CD4-positive, alpha-beta T cell treated with Interleukin-17A for 1 hour (primary cell): Measurements from ENCODE around the gene FMNL2.

ENCODE experiments used
- DNase-seq: peaks from one replicate; pipeline ENCODE4 v3.0.0-alpha.2; 2020

Gene FMNL2

DNA sequence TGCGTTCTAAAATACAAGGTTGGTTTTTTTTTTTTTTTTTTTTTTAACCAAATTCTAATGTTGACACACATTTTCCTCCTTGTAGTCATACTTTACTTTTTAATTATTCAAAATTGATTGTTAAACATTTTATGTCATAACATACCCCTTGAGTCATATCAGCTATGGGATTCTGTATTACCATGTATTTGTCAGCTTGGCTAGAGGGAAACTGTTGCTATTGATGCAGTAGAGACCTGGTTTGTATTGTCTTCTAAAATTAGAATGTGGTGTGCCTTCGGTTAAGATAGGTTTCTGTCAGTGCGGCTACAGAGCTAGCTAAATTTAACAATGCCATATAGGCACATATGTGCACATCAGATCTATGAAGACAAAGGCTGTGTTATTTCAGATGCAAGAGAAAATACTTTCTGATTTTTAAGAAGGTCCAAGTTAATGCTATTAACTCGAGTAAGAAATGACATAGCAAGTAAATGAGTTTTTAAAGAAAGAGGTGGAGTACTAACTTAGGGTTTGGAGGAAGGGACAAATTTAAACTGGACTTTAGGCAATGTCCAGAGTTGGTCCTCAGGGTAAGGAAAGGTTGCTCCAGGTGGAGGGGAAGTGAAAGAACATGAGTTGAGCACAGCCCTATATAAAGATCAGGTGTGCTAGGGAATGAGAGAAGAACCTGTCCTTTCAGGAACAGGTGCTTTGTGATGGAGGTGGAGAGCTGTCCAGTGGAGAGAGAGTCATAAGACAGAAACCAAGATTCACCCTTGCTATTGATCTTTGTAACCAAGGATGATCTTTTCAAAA lies 230.0 kb downstream of the FMNL2 start:
- no peak for DNase-seq

DNA sequence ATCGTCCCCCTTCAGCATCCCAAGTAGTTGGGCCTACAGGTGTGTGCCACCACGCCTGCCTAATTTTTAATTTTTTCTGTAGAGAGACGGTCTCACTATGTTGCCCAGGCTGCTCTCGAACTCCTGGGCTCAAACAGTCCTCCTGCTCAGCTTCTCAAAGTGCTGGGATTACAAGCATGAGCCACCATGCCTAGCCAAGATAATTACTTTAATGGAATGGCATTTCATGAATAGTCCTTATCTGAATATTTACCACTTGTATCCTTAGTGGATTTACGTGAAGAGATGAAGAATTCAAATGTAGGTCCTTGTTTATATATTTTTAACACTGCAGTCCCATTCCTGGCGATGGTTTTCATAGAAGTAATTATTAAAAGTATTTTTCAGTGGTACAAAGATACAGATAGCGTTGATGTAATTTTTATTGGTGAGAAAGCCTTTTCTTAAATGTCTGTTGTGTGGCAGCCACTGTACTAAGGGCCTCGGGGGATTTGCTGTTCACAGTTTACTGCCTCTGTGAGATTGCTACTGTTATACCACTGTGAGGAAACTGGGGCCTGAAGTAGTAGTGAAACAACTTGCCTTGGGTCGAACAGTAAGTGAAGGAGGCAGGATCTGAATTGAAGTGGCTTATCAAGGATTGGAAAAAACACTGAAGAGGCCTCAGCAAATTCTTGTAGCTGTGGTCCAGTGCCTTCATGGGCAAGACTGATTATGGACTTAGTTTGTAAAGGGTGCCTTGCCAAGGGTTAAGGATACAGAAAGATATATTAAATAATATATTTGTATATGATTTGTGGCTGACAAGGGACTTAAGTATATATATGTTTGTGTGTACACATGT lies 231.1 kb downstream of the FMNL2 start:
- no peak for DNase-seq

DNA sequence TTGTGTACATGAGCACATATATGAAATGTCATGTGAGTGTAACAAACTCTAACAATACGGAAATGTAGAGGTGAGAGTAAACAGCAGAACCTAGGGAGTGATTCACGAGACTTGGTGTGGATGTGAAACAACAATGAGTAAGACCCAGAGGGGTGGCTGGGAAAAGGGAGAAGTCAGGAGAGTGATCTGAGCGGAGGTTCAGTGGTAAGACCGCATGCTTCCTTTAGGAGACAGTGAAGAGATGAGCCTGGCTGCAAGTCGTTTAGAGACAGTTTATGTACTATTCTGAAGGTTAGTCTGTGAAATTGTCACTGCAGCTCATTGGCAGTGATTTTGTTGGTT lies 231.7 kb downstream of the FMNL2 start:
- no peak for DNase-seq

DNA sequence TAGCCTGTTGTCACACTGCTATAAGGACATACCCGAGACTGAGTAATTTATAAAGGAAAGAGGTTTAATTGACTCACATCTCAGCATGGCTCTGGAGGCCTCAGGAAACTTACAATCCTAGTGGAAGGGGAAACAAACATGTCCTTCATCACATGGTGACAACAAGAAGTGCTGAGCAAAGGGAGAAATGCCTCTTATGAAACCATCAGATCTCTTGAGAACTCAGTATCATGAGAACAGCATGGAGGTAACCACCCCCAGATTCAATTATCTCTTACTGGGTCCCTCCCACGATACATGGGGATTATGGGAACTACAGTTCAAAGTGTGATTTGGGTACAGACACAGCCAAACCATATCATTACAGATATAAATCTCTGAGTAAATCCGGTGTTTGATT lies 233.6 kb downstream of the FMNL2 start:
- DNase-seq = no peak

DNA sequence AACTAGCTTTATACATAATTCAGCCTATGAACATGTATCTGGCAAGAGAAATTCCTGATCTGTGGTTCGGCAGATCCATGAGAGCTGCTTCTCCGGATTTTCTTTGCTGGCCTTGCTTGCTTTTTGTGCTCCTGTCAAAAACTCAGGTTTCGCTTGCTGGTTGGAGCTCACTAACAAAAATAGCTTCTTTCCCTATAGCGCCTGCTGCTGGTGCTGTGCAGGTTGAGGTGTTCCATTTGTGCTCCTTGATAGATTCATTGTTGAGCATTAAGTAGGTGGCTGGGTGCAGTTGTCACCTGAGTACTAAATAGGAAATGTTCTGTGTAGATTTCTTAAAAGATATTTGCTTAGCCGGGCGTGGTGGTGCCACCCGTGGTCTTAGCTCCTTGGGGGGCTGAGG lies 234.2 kb downstream of the FMNL2 start:
- DNase-seq = no peak

DNA sequence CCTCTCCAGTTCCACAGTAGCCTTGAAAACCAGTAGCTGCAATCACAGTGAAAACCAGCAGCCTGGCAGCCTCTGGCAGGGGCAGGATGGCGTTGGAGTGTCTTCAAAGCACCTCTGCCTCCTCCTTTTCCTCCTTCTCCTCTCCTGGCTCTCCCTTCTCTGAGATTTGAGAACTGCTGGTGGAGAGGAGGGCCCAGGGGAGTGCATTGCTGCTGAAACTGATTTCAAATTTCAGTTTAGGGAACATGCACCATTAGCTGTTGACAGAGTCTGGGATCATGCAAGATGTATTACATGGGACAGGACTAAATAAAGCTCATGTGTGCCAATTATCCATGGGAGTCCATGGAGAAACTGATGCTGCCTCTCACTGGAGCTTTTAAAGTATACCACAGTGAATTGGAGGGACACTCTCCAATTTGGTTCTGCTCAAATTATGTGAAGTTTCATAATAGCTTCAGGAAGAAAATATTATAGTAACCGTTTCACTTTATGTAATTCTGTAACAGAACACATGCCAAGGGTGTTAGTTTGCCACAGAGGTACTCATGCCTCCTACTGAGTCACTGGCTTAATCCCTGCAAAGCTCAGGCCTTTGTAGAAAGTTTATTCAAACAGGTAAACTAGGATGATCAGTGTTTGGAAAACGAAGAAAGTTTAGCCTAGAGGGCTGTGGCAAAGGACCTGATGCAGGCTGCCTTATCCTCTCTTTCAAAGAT lies 236.2 kb downstream of the FMNL2 start:
- DNase-seq = no peak

DNA sequence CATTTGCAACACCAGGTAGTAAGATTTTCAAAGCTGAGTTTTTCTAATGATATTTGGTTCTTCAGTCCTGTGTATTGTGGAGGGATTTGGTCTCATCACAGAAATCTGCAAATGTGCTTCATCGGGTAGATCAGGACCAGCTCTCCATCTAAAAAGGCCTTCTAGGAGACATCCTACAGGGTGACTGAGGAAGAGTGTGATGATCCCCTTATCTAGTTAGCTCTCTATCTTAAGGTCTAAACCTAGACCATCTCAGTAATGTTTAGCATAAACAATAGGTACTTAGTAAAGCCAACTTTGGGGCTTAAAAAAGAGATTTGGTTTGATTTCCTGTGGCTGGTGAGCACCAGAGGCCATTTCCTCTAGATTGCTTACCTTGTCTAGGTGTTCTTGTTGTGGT lies 237.1 kb downstream of the FMNL2 start:
- DNase-seq = no peak

DNA sequence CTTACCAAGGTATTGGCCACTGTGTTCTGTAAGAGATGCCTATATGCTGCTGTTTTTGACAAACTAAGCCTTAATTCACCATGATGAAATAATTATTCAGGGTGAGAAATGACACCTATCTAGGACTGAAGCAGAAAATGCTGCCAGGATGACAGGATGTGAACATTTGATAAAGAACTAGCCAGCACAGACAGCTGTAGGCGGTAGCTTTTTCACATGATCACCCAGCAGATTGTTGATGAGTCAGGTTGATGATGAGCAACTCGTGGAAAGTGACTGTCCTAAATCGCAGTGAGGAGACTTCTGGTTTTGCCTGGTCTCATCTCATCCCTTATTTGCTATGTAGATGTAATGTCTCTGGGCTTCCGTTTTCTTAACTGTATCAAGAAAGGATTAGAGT lies 238.2 kb downstream of the FMNL2 start:
- DNase-seq = peak; percentile 3

DNA sequence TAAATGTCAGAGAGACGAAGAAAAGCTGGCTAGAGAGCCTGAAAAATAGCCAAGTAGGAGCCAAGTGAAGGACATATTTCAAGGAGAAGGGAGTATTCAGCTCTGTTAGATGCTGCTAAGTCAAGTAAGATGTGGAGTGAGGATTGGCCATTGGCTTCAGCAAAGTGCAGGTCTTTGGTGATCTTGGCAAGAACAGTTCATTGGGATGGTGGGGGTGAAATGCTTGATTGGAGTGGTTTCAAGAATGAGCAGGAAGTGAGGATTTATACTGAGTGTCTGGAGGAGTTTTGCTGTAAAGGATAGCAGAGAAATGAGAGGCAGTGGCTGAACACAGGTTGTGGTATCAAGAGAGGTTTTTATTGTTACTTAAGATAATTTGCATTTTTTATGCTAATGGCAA lies 242.6 kb downstream of the FMNL2 start:
- no peak for DNase-seq

DNA sequence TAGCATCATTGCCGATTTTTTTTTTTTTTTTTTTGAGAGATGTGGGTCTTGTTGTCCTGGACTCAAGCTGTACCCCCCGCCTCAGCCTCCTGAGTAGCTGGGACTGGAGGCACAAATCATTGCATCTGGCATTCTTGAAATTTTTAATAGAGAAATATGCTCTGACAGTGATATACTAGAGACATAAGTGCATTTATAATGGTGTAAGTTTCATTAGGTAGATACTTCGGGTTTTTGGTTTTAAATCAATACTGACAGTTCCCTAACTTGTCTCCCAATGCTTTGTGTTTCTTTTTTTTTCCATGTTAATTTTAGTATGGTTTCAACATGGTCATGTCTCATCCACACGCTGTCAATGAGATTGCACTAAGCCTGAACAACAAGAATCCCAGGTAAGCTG lies 243.6 kb downstream of the FMNL2 start:
- DNase-seq = no peak

DNA sequence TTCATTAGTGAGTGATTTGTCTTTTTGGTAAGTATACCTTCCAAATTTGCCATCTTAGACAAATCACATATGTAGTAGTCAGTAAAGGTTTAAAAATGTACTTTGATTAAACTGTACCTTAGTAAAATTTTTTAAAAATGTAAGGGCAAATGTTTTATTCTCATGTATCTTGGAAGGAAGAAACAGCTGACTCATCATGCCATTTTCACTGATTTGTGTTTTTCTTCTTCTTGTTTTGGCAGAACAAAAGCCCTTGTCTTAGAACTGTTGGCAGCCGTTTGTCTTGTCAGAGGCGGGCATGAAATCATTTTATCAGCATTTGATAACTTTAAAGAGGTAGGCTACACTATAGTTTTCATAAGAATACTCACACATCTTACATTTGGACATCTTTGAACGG lies 245.7 kb downstream of the FMNL2 start:
- no peak for DNase-seq

DNA sequence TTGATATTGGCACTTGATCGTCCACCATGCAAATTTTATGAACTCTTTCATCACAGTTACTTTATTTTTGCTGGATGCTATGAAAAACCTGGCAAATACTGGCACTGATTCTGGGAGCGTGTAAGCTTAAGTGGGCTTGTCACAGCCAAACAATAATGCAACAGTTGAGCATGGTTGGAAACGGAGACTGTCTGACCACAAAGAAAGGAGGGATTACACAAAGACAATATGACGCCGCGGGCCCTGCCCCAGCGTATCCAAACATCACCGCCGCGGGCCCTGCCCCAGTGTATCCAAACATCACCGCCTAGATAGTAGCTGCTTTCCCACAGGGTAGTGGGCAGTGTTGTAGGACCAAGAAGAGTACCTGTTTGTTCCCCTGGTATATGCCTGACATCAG lies 246.4 kb downstream of the FMNL2 start:
- no peak for DNase-seq

DNA sequence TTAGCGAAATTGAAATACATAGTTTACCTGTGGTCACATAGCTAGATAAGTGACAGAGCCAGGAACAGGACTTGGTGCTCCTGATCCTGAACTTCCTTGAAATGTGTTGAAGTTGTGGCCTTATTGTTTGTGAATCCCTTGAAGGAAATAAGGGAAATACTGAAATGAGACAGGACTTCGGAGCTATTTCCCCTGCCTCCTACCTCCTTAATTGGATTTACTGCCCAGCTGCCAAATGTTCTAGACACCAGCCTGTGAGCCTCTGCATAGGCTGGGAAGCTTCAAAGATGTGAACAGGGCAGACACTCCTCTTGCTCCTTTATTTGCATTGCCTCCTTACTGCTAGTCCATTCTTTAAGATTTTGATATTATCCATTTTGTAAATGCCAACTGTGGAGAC lies 247.1 kb downstream of the FMNL2 start:
- no peak for DNase-seq

DNA sequence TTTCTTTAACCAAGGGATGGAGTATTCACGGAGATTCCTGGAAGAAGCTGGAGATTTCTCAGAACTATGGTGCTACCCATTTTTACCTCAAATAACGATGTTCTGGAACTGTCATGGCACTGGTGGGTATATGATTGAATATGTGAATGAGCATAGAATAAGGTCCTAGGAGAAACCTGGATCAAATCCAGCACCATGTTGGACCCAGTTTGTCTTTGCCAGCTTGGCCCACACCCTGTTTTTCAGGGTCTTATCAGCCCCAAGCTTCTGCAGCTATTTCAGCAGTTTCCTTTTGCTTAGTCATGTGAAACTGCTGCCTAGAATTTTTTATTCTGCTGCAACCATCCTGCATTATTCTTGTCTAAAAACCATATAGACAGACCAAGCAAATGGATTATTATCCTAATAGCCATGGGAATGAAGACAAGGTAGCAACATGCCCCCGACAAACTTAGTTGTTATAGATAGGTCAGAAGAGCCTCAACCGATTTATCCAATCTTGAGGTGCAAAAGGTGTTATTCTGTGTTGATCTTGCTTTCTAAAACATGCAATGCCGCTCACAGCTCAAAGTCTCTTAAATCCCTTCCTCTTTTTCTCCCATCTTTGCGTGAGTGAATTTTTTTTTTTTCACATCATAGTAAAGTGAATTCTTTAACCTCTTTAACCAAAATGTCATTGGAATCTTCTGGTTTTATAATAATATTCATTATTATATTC lies 248.7 kb downstream of the FMNL2 start:
- no peak for DNase-seq

DNA sequence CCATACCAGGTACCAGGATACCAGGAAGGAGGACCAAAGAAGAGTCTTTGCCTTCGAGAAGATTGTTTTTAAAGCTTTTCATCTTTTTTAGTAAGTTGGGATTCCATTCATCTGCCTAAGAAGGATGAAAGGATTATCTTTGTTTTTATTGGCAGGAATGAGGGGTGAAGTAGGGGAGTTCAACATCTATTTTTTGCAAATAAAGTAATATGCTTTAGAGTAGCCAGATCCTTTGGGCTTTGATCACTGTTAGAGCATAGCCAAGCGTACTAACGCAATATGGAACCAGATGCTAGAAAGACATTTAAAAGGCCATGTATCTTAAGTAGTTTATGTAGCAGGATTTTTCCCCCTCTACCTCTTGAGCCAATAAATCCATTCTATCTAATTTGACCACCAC lies 249.3 kb downstream of the FMNL2 start:
- DNase-seq = no peak

DNA sequence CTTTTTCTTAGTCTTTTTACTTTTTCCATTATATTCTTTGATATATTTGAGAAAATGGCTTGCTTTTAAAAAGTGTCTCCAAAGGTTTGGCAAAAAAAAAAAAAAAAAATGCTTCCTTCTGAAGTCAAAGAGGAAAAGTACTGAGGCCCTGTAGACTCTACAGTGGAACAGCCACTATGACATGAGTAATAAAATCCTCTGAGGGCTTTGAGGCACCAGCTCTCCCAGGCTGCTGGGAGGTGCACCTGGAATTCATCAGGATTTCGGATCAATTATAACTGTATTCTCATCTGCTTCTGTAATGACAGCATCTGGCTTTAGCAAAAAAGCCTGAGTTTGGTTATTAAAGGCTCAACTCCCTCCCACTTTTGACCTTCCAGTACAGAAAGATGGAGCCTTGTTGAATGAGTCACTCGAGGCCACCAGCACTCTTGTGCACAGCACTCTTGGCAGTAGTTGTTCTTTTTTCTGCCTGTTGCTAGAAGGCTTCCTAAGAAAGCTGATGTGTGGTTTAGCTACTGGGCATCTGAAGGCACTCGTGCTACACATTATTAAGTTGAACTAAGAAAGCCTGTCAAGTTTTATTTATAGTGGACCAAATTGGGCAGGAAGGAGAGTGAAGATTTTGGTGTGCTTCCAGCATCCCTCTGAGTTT lies 251.0 kb downstream of the FMNL2 start:
- DNase-seq = no peak

DNA sequence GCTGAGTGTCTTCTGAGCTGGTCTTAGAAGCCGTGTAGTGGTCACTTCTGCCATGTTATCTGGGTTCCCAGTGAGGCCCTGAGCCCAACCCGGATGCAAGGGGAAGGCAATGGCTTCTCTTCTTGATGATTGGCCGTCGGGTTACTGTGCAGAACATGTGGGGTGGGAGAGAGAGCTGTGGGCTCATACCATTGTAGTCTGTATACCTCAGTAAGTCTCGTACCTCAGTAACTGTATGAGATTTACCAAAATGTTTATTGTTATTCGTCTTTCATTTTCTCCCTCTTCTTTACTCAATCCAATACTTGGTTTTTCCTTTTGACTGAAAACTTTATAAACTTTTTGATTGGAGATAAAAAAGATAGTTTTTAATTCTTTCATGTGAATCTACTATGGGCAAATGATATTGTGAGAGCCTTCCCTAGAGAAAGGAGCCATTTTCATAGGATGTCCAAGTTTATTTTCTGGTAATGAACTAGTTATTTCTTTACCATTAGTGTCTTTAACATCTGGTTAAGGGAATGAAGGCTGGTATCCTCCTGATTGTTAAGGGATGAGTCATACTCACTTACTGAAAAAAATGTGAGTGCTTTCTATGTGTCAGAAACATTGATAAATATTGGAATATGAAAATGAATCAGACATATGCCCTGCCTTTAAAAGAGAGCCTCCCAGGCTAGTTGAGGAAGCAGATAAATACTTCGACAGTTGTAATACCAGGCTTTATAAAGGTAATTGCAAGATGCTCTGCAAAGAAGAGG lies 252.4 kb downstream of the FMNL2 start:
- no peak for DNase-seq

DNA sequence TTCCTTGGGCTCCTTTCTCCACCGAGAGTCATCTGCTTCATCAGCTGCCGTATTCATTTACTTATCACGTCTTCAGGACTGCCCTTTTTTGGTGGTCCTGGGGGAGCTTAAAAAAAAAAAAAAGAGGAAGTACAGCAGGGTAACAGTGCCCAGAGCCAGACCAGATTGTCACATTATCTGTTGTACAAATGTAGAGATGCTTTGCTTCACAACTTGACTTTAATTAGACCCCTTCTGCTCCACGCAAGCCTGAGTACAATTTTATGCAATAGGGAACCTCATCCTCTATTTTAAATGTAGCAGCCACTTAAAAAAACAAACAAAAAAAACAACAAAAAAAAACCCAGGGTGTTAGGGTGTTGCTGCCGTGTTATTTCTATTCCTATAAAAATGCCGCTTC lies 254.0 kb downstream of the FMNL2 start:
- DNase-seq = no peak

DNA sequence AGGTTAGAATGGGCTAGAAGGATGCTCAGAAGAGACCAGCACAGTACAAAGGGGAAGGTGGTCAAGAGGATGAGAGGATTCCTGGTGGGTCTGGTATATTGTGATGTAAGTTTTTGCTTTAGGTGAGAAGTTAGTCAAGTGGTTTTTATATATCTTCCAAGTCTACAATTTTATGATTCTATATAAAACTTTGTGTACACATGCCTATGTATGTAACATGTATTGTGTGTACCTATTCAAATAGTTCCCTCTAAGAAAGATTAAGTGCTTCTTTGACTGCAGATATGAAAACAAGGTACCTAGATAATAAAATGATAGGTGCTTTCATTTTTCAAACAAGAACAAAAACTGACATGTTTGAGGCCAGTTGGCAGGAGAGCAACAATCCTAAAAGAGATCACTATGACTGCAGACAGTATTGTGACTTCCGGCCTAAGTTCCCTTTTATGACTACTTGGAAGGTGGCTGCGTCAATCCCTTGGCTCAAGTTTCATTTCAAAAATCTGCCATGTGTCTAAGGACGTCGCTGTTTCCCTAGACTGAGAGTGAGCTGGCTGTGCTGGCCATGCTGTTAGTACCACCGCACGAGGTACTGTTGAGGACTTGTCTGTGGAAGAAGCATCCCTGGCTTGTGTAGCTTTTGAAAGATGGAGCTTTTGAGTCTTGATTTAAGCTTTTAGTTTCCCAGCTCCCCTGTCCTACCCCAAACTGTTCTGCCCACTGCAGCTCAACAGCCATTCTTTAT lies 259.2 kb downstream of the FMNL2 start:
- peak; percentile 15 for DNase-seq

DNA sequence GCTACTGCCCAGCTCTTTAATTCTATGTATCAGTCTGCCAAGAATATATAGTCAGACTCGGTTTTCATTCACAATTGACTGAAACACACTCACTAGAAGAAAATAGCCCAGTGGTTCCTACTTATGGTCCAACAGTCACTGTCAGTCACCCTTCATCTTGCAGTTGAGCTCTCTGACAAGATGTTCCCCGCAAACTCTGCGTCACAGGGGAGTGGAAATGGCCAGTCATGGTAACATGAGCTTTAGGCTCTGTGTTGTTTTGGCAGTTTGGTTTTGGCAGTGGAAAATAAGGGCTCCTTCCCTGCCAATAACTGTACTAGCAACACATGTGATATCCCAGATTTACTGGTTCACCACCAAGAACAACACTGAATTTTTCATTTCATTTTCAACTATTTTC lies 259.8 kb downstream of the FMNL2 start:
- no peak for DNase-seq
